GM12878 (cell line): Measurements from ENCODE around the gene HS3ST1. TPM values are rescaled to one million over a fixed set of nuclear protein-coding genes. Genes with fewer than 3 reads are reported as not detected.

Experiments
- ATAC-seq: fragments of 200-7000 bp; cut with Tn5 transposase; 3 replicates; pipeline ENCODE4 v1.9.1; 2020; ENCODE audit warnings: mild to moderate bottlenecking, moderate library complexity
- BruUV-seq: library from RNA; stranded (reverse); fragments of 400-500 nt; replicated peaks from 2 replicates; lab custom pipeline; 2021; lab: Mats Ljungman, UMichigan
- CTCF ChIA-PET: fragments of 300-600 bp; sonication (Branson Sonifier 250); formaldehyde crosslinking; extraction: SDS; loops from one replicate; lab custom pipeline; 2021; ENCODE audit warnings: inconsistent platforms; lab: Yijun Ruan, JAX
- POLR2A ChIA-PET: fragments of 350-600 bp; formaldehyde crosslinking; extraction: SDS; loops from one replicate; lab custom pipeline; 2021; ENCODE audit warnings: inconsistent platforms; lab: Charles Lee
- RAD21 ChIA-PET: fragments of 300-600 bp; sonication (Branson Sonifier 250); formaldehyde crosslinking; loops from one replicate; lab custom pipeline; 2023; ENCODE audit warnings: antibody characterized with exemption; ENCODE audit not compliant: unreplicated experiment; lab: Charles Lee
- SMC1A ChIA-PET: fragments of 300-600 bp; sonication (Branson Sonifier 250); formaldehyde crosslinking; loops from one replicate; lab custom pipeline; 2023; ENCODE audit not compliant: unreplicated experiment, uncharacterized antibody; lab: Charles Lee
- DNase-seq: peaks from one replicate; pipeline ENCODE4 v3.0.0-alpha.2; 2011; ENCODE audit warnings: low read depth, low spot score
- FAIRE-seq: peaks from 3 replicates; lab custom pipeline; 2011; peaks lifted over from hg19 to GRCh38; lab: Jason Lieb, UNC
- H2AFZ ChIP-seq: 2 replicates; pipeline ENCODE4 v1.6.0; 2011; ENCODE audit warnings: low read depth, low read length, control low read depth; ENCODE audit not compliant: control insufficient read depth
- H3K27ac ChIP-seq: 2 replicates; pipeline ENCODE4 v1.5.1; 2011; ENCODE audit warnings: control low read depth; ENCODE audit not compliant: control insufficient read depth, insufficient read depth
- H3K27me3 ChIP-seq, 2 experiments: replicated peaks in 1 of 2; 2 replicates each; pipeline versions ENCODE4 v1.6.0 to v1.6.1; 2011; ENCODE audit warnings: low read length in 1 of 2; ENCODE audit not compliant: control insufficient read depth in 2 of 2, insufficient read depth in 2 of 2
- H3K36me3 ChIP-seq, 2 experiments: 2 replicates each; pipeline ENCODE4 v1.5.1; 2011; ENCODE audit warnings: low read length in 1 of 2; ENCODE audit not compliant: control insufficient read depth in 2 of 2, insufficient read depth in 2 of 2
- H3K4me1 ChIP-seq: 2 replicates; pipeline ENCODE4 v1.6.1; 2011; ENCODE audit warnings: mild to moderate bottlenecking, low read length, moderate library complexity, mixed read lengths; ENCODE audit not compliant: control insufficient read depth, insufficient read depth
- H3K4me2 ChIP-seq: 2 replicates; pipeline ENCODE4 v1.6.0; 2011; ENCODE audit warnings: control low read depth; ENCODE audit not compliant: control insufficient read depth, insufficient read depth
- H3K4me3 ChIP-seq: fragments of 200-600 bp; sonication (generic); 2 replicates; pipeline ENCODE4 v1.5.1; 2016
- H3K79me2 ChIP-seq: 2 replicates; pipeline ENCODE4 v1.6.0; 2011; ENCODE audit warnings: low read length; ENCODE audit not compliant: control insufficient read depth, insufficient read depth
- H3K9ac ChIP-seq: 2 replicates; pipeline ENCODE4 v1.8.0; 2011; ENCODE audit warnings: low read length, control low read depth, mixed read lengths; ENCODE audit not compliant: control insufficient read depth, insufficient read depth
- H3K9me3 ChIP-seq: replicated peaks from 3 replicates; pipeline ENCODE4 v1.5.1; 2011; ENCODE audit warnings: mild to moderate bottlenecking, low read length; ENCODE audit not compliant: control insufficient read depth, insufficient read depth
- H4K20me1 ChIP-seq: 2 replicates; pipeline ENCODE4 v1.6.0; 2011; ENCODE audit not compliant: control insufficient read depth, insufficient read depth
- BCL11A ChIP-seq: IDR thresholded peaks from 2 replicates; pipeline ENCODE4 v1.6.1; 2011; ENCODE audit warnings: low read depth, low read length
- FOXM1 ChIP-seq: IDR thresholded peaks from 2 replicates; pipeline ENCODE4 v1.6.1; 2012; ENCODE audit warnings: low read depth, mild to moderate bottlenecking, inconsistent platforms, low read length, moderate library complexity
- NR2C1 ChIP-seq: fragments of 450-650 bp; IDR thresholded peaks from 2 replicates; pipeline ENCODE4 v1.6.1; 2017; ENCODE audit warnings: antibody characterized with exemption, mild to moderate bottlenecking, moderate library complexity
- NRF1 ChIP-seq: conservative IDR thresholded peaks from 2 replicates; pipeline ENCODE4 v1.6.1; 2011; ENCODE audit warnings: mild to moderate bottlenecking, low read depth, low read length, improper control_type of control experiment
- WGBS: methylation state at CpG from one replicate; pipeline ENCODE4 v1.1.6; 2016; ENCODE audit warnings: low lambda C conversion rate; ENCODE audit not compliant: insufficient replicate concordance, insufficient coverage; ENCODE audit errors: missing lambda C conversion rate; 5-methylcytosine and 5-hydroxymethylcytosine counted together
- in situ Hi-C: fragments of 300-500 bp; cut with MboI; formaldehyde crosslinking; loops from 9 replicates; pipeline ENCODE4 v1.14.3; 2018; ENCODE audit warnings: mixed read lengths
- intact Hi-C: fragments of 100-400 bp; cut with micrococcal nuclease; formaldehyde crosslinking; loops from one replicate; pipeline ENCODE4 v1.14.2; 2022; ENCODE audit not compliant: unreplicated experiment
- polyA plus RNA-seq, 11 experiments: library from polyadenylated mRNA; depleted of rRNA in 4 of 11; unstranded in 6 of 11; stranded (reverse) in 5 of 11; fragments of >200 nt; fragmentation: Nextera tagmentation in 4 of 11; fragmentation: Illumina TruSeq in 1 of 11; extraction: Ambion mirVana in 4 of 11; extraction: Trizol in 1 of 11; gene quantifications; 1 replicate in 1 of 11; 2 replicates in 10 of 11; pipeline versions ENCODE4 v1.2.1 to v1.2.3, GENCODE V29; 2011 to 2016; ENCODE audit warnings: inconsistent platforms in 2 of 11, missing spikeins in 2 of 11, low read depth in 1 of 11
- total RNA-seq, 4 experiments: library from RNA; depleted of rRNA in 3 of 4; stranded (reverse); fragments of >200 nt in 3 of 4; fragmentation: Illumina TruSeq in 1 of 4; extraction: Trizol in 1 of 4; gene quantifications; 2 replicates each; pipeline versions ENCODE4 v1.2.1 to v1.2.3, GENCODE V29; 2013 to 2021
- TF ChIP-seq, protein P1 (sequence below): fragments of 450-650 bp; IDR thresholded peaks from 2 replicates; pipeline ENCODE4 v1.6.1; 2017; ENCODE audit warnings: mild to moderate bottlenecking, moderate library complexity

The HS3ST1 gene
- total and polyA plus RNA-seq, 10 of the 15 experiments (the other 5 are each of a cell fraction or from before 2014, with no cell fraction given), result 0.03 to 0.65 (median 0.13) TPM

DNA sequence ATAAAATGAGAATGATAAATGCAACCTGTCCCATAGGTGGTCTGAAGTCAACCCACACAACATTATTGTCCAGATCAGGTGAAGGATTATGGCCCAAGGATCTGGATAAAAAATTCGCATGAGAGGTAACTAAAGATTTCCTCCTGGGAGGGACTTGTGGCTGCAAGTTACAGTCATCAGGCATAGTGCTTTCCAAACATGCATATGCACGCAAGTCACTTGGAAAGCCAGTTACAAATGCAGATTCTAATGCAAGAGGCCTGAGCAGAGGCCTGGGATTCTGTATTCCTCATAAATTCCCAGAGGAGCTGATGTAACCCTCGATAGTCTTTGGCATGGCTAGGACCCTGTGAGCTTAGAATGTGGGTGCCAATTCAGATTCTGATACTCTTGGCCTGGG, 21.1 kb downstream of the HS3ST1 start:
- H3K27ac ChIP-seq, result no peak overlapping the region
- RAD21 ChIA-PET, result no interaction called here
- H3K4me1 ChIP-seq, result peaks cover 11% of the 10 kb centered on the region
- BruUV-seq, result no TSS peak
- WGBS, result 43% methylated on average over 3 of the region's 3 CpGs
- DNase-seq (no peak), FAIRE-seq (no peak), ATAC-seq (no peak)
- CTCF ChIA-PET, result interaction anchor here (0.6 to 1.2 kb wide), 2 partner anchors 624 to 826 kb away, joined by 3 read pairs; no protein-coding TSS in a partner anchor
- intact Hi-C loops (no loop called here), in situ Hi-C loops (no loop called here)
- no peak overlapping the region for H3K4me2 ChIP-seq
- no peak overlapping the region for H2AFZ ChIP-seq
- no peaks in the 10 kb centered on the region for H3K79me2 ChIP-seq
- TF ChIP-seq NR2C1 (no peak), BCL11A (no peak), NRF1 (no peak), FOXM1 (no peak)
- TF ChIP-seq, protein P1, sequence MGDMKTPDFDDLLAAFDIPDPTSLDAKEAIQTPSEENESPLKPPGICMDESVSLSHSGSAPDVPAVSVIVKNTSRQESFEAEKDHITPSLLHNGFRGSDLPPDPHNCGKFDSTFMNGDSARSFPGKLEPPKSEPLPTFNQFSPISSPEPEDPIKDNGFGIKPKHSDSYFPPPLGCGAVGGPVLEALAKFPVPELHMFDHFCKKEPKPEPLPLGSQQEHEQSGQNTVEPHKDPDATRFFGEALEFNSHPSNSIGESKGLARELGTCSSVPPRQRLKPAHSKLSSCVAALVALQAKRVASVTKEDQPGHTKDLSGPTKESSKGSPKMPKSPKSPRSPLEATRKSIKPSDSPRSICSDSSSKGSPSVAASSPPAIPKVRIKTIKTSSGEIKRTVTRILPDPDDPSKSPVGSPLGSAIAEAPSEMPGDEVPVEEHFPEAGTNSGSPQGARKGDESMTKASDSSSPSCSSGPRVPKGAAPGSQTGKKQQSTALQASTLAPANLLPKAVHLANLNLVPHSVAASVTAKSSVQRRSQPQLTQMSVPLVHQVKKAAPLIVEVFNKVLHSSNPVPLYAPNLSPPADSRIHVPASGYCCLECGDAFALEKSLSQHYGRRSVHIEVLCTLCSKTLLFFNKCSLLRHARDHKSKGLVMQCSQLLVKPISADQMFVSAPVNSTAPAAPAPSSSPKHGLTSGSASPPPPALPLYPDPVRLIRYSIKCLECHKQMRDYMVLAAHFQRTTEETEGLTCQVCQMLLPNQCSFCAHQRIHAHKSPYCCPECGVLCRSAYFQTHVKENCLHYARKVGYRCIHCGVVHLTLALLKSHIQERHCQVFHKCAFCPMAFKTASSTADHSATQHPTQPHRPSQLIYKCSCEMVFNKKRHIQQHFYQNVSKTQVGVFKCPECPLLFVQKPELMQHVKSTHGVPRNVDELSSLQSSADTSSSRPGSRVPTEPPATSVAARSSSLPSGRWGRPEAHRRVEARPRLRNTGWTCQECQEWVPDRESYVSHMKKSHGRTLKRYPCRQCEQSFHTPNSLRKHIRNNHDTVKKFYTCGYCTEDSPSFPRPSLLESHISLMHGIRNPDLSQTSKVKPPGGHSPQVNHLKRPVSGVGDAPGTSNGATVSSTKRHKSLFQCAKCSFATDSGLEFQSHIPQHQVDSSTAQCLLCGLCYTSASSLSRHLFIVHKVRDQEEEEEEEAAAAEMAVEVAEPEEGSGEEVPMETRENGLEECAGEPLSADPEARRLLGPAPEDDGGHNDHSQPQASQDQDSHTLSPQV, result no peak
- no peaks in the 10 kb centered on the region for H3K27me3 ChIP-seq
- no peaks in the 10 kb centered on the region for H3K36me3 ChIP-seq
- POLR2A ChIA-PET, result interaction anchor here (0.6 kb wide), 1 partner anchor 74 kb away, joined by 3 read pairs; no protein-coding TSS in a partner anchor
- no peak overlapping the region for H3K4me3 ChIP-seq
- no peak overlapping the region for H3K9ac ChIP-seq
- SMC1A ChIA-PET, result interaction anchor here (0.6 to 1.0 kb wide), 4 partner anchors 13 to 1299 kb away, joined by 3 to 4 read pairs (median 4); no protein-coding TSS in a partner anchor
- H3K9me3 ChIP-seq, result no peaks in the 10 kb centered on the region
- no peaks in the 10 kb centered on the region for H4K20me1 ChIP-seq
